C1 segment of cervical spinal cord (tissue), 14 donors: Measurements from ENCODE around the gene STAT2.
"Not testable (repeated sequence)": the region's sequence is repeated elsewhere in the genome, so short reads cannot be mapped to it uniquely, and the experiment has no call there.

Source experiments
- DNase-seq, 14 donors: peaks; one replicate each; lab custom pipeline; 2025; lab: John Stamatoyannopoulos, UW

STAT2 gene

GRCh38 chr12:56359851-56360767 is at the start of gene STAT2:
Gene STAT2, minus strand, starts transcription at chr12:56360107. Its CDS starts 3,536 bp downstream, at chr12:56356571.
- DNase-seq, result peak; percentile 95 to 100 (median 98)

- no peak for DNase-seq
These were observed 49.0 kb upstream of the STAT2 start for GRCh38 chr12:56408799-56409417.

- DNase-seq, result not testable (repeated sequence)
These were observed 44.3 kb upstream of the STAT2 start for GRCh38 chr12:56404227-56404626.

- DNase-seq, result not testable (repeated sequence)
These were observed 41.7 kb upstream of the STAT2 start for GRCh38 chr12:56401612-56402011.

GRCh38 chr12:56401125-56401524 is 41.2 kb upstream of the STAT2 start:
- DNase-seq, result not testable (repeated sequence)

- DNase-seq, result not testable (repeated sequence)
These were observed 39.6 kb upstream of the STAT2 start for GRCh38 chr12:56399466-56399865.

- DNase-seq, result no peak
These were observed 38.4 kb upstream of the STAT2 start for GRCh38 chr12:56398324-56398723.

- DNase-seq, result no peak
These were observed 32.4 kb upstream of the STAT2 start for GRCh38 chr12:56392331-56392730.

GRCh38 chr12:56391721-56392120 is 31.8 kb upstream of the STAT2 start:
- no peak for DNase-seq

GRCh38 chr12:56389412-56389811 is 29.5 kb upstream of the STAT2 start:
- DNase-seq, result no peak

- no peak for DNase-seq
These were observed 27.3 kb upstream of the STAT2 start for GRCh38 chr12:56387152-56387736.

- DNase-seq, result no peak
These were observed 26.0 kb upstream of the STAT2 start for GRCh38 chr12:56385873-56386272.

- DNase-seq, result no peak
These were observed 22.7 kb upstream of the STAT2 start for GRCh38 chr12:56382611-56383010.

- no peak for DNase-seq
These were observed 18.0 kb upstream of the STAT2 start for GRCh38 chr12:56377989-56378316.

- no peak for DNase-seq
These were observed 17.5 kb upstream of the STAT2 start for GRCh38 chr12:56377310-56377988.

- no peak for DNase-seq
These were observed 15.9 kb upstream of the STAT2 start for GRCh38 chr12:56375598-56376434.

GRCh38 chr12:56374726-56375597 is 15.1 kb upstream of the STAT2 start:
- no peak for DNase-seq

- no peak for DNase-seq
These were observed 13.6 kb upstream of the STAT2 start for GRCh38 chr12:56373515-56373914.

- no peak for DNase-seq
These were observed 7.0 kb upstream of the STAT2 start for GRCh38 chr12:56366948-56367347.
